SHP77 treated with DMSO at 0.1 percent for 48 hours (cell line): ENCODE measurements around the gene SENP5.

Experiments used
- DNase-seq: peaks from one replicate; lab custom pipeline; 2025; lab: John Stamatoyannopoulos, UW

Gene SENP5

DNA sequence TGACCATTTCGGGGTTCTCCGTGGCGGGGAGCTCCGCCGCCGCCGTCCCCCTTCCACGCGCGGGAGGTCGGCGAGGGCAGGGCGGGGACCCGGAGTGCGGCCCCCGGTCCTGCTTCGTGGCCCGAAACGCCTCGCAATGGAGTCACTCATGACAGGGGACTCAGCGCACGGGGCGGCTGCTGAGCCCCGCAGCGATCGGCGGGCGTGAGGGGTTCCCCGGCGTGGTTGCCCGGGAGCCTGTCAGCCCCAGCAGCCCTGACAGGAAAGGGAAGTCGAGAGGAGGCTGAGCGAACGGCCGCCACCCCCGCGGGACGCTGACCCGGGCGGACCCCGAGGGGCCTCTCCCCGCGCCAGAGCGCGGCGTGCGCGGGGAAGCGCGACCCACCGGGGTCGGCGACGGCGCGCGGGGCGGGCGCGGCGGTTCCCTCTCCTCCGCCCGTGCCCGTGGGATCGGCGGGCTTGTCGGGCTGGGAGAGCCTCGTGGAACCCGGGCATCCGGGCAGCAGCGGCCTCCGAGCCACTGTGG is 101.5 kb downstream of the SENP5 start:
- DNase-seq = no peak

DNA sequence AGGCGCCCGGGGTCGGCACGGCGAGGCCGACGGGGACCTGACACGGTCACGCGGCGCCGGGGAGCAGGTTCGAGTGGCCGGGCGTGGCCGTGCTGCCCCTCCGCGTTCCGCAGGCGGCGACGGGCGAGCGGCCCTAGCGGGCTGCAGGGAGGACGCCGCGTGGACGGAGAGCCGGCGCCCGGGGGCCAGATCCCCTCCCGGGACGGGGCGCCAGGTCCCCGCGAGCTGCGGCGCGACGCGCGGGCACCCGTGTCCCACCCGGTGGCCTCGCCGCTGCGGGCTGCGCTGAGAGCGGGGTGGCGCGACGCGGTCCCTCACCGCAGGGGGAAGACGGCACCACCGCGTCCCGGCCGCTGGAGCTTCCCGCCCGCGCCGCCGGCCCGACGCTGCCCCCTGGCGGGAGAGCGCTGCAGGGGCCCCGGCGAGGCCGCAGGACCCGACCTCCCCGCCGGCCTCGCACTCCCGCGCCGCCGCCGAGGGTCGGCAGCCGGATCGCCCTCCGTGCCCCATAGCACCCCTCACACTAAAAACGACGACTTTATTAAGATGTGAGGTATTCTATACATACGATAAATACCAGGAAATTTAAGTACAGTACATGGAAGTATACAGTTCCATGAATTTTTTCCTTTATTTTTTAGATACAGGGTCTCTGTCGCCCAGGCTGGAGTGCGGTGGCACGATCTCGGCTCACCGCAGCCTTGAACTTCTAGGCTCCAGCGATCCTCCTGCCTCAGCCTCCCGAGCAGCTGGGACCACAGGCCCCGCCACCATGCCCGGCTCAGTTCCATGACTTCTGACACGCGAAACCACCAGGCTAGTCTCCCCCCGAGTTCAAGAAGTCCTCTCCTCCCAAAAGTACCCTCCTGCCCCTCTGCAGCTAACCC is 102.2 kb downstream of the SENP5 start:
- DNase-seq = no peak

DNA sequence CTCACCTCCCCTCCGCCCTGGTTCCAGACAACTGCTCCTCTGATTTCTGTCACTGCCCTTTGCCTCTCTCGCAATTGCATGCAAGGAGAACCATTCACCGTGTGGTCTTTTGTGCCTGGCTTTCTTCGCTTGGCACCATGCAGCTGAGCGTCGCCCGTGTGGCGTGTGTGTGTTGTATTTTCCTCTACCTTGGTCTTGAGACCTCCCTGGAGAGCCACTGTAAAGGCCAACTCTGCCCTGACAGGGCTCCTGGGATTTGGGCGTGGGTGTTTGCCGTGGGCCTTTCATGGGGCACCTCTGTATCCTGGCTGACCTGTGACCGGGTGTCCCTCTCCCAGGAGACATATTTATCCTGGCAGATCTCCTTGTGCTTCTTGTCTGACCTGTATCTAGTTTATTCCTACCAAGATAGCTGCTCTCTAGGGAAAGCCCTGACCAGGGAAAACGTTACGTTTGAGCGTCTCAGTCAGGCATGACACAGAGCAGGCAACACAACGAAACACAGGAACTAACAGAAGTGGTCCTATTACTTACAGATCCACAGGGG is 102.9 kb downstream of the SENP5 start:
- DNase-seq = no peak

DNA sequence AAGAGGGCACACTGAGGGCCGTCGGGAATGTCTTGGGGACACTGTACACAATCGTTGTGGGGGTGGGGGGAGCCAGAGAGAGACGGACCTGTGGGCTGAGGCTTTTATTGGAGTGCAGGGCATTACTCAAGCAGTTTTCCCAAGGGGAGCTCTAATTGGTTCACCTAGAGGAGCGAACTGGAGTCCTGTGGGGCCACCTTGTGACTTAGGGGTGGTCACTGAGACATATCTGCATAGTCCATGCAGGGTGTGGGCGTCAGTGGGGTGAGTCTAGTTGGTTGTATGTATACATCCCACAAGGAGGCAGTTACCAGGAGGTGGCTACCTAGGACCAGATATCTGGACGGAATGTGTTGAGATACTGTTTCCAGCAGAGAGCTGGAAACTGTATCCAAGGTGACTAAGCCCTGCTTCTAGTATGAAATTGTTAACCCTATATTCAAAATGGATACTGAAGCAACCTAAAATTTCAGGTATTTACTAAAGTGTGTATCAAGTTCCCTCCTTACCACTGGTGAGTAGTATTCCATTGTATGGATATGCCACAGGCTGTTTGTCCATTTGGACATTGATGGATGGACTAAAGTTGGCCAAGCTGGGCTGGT is 103.5 kb downstream of the SENP5 start:
- DNase-seq = no peak

DNA sequence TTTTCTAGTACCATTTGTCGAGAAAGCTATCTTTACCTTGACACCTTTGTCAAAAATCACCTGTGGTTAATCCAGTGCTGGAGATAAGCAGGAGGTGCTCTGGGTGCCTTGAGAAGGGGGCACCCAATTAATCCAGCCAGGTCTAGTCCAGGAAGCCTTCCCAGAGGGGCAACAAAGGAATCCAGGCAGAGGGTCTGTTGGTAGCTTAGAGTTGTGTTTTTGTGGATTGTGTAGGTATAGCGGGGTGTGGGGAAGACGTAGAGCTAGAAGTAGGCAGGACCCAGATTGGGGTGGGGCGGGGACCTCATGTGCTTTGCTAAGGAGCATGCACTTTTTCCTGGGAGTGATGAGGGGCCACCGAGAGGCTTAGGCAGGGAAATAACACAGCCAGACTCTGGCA is 106.9 kb downstream of the SENP5 start:
- DNase-seq = no peak

DNA sequence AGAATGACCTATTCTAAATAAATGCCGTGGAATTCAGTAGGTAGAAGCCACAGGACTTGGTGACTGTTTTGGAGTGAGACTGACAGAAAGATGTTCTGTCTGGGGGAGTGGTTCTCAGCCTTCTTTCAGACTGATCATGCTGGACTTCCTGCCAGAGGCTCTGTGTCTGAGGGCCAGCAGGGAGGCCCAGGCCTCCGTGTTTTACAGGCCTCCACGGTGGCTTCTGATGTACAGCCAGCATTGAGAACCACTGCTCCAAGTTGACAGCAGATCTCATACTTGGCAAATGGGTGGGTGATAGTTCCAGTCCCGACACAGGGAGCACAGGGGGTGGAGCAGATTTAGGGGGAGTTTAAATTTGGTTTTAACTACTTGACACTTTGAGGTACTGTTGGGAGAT is 107.6 kb downstream of the SENP5 start:
- no peak for DNase-seq

DNA sequence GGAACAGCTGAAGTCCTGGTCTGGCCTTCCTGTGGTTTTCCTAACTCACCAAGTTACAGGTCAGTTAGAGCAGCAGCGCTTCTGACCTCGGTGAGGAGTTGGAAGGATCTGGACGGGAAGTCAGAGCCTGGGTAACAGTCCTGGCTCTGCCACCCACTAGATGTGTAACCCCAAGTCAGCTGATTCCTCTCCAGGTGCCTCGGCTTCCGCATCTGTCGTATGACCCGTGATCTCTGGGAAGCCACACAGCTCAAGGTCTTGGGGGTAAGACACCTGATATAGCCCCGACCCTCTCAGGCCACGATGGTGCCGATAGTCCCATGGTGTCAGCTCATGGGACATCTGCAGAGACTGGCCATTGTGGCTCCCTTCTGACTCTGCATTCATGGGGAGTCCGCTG is 109.2 kb downstream of the SENP5 start:
- DNase-seq = no peak

DNA sequence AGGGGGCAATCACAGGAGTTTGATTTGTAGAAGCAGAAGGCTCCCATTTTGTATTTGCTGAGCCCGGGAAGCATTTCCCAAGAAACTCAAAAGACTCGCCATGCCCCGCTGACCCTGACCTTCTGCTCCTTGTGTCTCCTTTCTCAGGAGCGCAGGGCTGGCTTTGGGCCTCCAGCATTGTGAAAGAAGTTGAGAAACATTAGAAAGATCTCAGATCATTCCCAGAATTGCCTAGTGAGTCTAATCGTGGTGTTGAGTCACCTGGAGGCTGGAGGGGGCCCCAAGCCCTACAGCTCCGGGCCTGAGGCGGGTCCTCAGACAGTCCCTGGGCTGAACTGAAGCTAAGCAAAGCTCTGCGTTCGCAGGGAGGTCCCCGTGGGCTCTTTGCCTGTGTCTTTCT is 111.8 kb downstream of the SENP5 start:
- no peak for DNase-seq

DNA sequence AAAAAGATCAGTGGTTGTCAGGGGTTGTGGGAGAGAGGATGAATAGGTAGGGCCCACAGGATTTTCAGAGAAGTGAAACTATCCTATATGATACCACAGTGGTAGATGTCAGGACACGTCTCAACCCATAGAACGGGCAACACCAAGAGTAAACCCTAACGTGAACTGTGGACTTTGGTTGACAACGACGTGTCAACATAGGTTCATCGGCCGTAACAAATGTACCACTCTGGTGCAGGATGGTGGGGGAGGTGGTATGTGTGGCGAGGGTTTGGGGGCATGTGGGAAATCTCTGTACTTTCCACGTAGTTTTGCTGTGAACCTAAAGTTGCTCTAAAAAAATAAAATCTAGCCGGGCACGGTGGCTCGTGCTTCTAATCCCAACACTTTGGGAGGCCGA is 113.9 kb downstream of the SENP5 start:
- no peak for DNase-seq

DNA sequence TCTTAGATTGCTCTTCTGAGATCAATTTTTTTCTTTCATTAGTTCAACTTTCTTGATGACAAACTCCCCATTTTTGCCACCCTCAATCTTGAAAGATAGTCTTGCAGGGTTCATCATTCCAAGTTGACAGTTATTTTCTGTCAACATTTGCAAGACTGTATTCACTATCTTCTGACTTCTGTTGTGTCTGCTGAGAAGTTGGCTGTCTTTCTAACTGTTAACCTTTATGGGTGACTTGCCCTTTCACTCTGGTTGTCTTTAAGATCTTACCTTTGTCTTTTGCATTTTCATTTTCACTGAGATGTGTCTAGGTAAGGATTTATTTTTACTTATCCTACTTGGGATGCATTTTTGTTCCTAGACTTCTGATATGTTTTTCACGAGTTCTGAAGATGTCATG is 115.5 kb downstream of the SENP5 start:
- no peak for DNase-seq
